SK-N-SH treated with all-trans-retinoic acid at 6 μM for 48 hours (cell line): Measurements from ENCODE around the gene FCRLB.

ENCODE experiments used
- ATAC-seq: fragments of 200-7000 bp; cut with Tn5 transposase; 3 replicates; pipeline ENCODE4 v1.9.1; 2020; ENCODE audit warnings: mild to moderate bottlenecking, moderate library complexity
- ARNTL ChIP-seq: fragments of 450-650 bp; formaldehyde crosslinking; IDR thresholded peaks from 2 replicates; pipeline ENCODE4 v1.5.0; 2020; ENCODE audit warnings: low read depth, mild to moderate bottlenecking, moderate library complexity, borderline replicate concordance
- BACH2 ChIP-seq: fragments of 250-450 bp; sonication (Bioruptor Pico); IDR thresholded peaks from 2 replicates; pipeline ENCODE4 v1.9.0; 2021; ENCODE audit warnings: mild to moderate bottlenecking, borderline replicate concordance
- CSDC2 ChIP-seq: fragments of 250-450 bp; sonication (Bioruptor Pico); IDR thresholded peaks from 2 replicates; pipeline ENCODE4 v1.5.0; 2020; ENCODE audit warnings: mild to moderate bottlenecking, moderate library complexity
- ESRRG ChIP-seq: fragments of 250-450 bp; sonication (Bioruptor Pico); IDR thresholded peaks from 2 replicates; pipeline ENCODE4 v1.6.1; 2021; ENCODE audit warnings: mild to moderate bottlenecking
- GLIS3 ChIP-seq: fragments of 250-450 bp; sonication (Bioruptor Pico); IDR thresholded peaks from 2 replicates; pipeline ENCODE4 v1.5.0; 2020; ENCODE audit warnings: mild to moderate bottlenecking, moderate library complexity
- OSR1 ChIP-seq: fragments of 250-450 bp; sonication (Bioruptor Pico); IDR thresholded peaks from 2 replicates; pipeline ENCODE4 v1.8.0; 2022; ENCODE audit warnings: moderate library complexity, mild to moderate bottlenecking, inconsistent platforms
- PPARA ChIP-seq: fragments of 250-450 bp; sonication (Bioruptor Pico); IDR thresholded peaks from 2 replicates; pipeline ENCODE4 v1.5.0; 2020; ENCODE audit warnings: mild to moderate bottlenecking, borderline replicate concordance
- RARB ChIP-seq: fragments of 250-450 bp; sonication (Bioruptor Pico); IDR thresholded peaks from 2 replicates; pipeline ENCODE4 v1.8.0; 2021; ENCODE audit warnings: mild to moderate bottlenecking, moderate library complexity
- TCF4 ChIP-seq: fragments of 250-450 bp; sonication (Bioruptor Pico); IDR thresholded peaks from 2 replicates; pipeline ENCODE4 v1.8.0; 2021; ENCODE audit warnings: mild to moderate bottlenecking, moderate library complexity, borderline replicate concordance
- TOX ChIP-seq: fragments of 250-450 bp; sonication (Bioruptor Pico); IDR thresholded peaks from 2 replicates; pipeline ENCODE4 v1.8.0; 2021; ENCODE audit warnings: mild to moderate bottlenecking, moderate library complexity, borderline replicate concordance
- ZFP3 ChIP-seq: fragments of 250-450 bp; sonication (Bioruptor Pico); IDR thresholded peaks from 2 replicates; pipeline ENCODE4 v1.5.0; 2020; ENCODE audit warnings: mild to moderate bottlenecking, moderate library complexity
- ZFP30 ChIP-seq: fragments of 450-650 bp; formaldehyde crosslinking; IDR thresholded peaks from 2 replicates; pipeline ENCODE4 v1.5.0; 2022; ENCODE audit warnings: mild to moderate bottlenecking, moderate library complexity
- ZNF565 ChIP-seq: fragments of 450-650 bp; formaldehyde crosslinking; conservative IDR thresholded peaks from 2 replicates; pipeline ENCODE4 v1.5.0; 2020; ENCODE audit warnings: low read depth, mild to moderate bottlenecking, moderate library complexity
- ZNF70 ChIP-seq: fragments of 450-650 bp; formaldehyde crosslinking; IDR thresholded peaks from 2 replicates; pipeline ENCODE4 v1.5.0; 2020; ENCODE audit warnings: mild to moderate bottlenecking, moderate library complexity
- ZNF8 ChIP-seq: fragments of 450-650 bp; formaldehyde crosslinking; IDR thresholded peaks from 2 replicates; pipeline ENCODE4 v1.5.0; 2020; ENCODE audit warnings: mild to moderate bottlenecking, moderate library complexity
- TF ChIP-seq, protein P1 (sequence below): fragments of 250-450 bp; sonication (Bioruptor Pico); IDR thresholded peaks from 2 replicates; pipeline ENCODE4 v1.8.0; 2021; ENCODE audit warnings: low read depth, mild to moderate bottlenecking, moderate library complexity, borderline replicate concordance
- TF ChIP-seq, protein P2 (sequence below): fragments of 250-450 bp; sonication (Bioruptor Pico); IDR thresholded peaks from 2 replicates; pipeline ENCODE4 v1.5.1; 2021; ENCODE audit warnings: mild to moderate bottlenecking, moderate library complexity
- TF ChIP-seq, protein P3 (sequence below): fragments of 250-450 bp; sonication (Bioruptor Pico); IDR thresholded peaks from 2 replicates; pipeline ENCODE4 v1.5.0; 2020; ENCODE audit warnings: mild to moderate bottlenecking, moderate library complexity
- TF ChIP-seq, protein P4 (sequence below): fragments of 250-450 bp; sonication (Bioruptor Pico); IDR thresholded peaks from 2 replicates; pipeline ENCODE4 v1.5.1; 2020; ENCODE audit warnings: low read depth, mild to moderate bottlenecking, moderate library complexity
- TF ChIP-seq, protein P5 (sequence below): fragments of 250-450 bp; sonication (Bioruptor Pico); IDR thresholded peaks from 2 replicates; pipeline ENCODE4 v1.8.0; 2020; ENCODE audit warnings: mild to moderate bottlenecking, moderate library complexity, borderline replicate concordance

FCRLB gene

DNA sequence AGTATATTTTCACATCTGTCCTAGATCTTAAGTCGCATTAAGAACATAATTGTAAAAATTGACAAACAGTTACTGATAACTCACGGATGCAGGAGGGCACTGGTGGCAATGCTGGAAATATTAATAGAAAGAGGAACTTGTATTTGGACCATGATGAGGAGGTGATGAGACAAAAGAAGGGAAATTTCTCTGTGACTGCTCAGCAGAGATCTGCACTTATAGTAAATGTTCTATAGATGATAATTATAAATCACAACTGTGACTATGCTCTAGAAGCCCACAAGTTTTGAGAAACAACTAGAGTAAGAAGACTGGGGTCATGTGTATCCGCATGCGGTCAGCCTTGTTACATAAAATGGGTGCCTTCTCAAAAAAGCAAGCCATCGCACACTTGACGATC, 19.6 kb downstream of the FCRLB start:
- ATAC-seq = no peak
- TF ChIP-seq GLIS3 (CRISPR knock-in tag) = no peak
- TF ChIP-seq, protein P1, sequence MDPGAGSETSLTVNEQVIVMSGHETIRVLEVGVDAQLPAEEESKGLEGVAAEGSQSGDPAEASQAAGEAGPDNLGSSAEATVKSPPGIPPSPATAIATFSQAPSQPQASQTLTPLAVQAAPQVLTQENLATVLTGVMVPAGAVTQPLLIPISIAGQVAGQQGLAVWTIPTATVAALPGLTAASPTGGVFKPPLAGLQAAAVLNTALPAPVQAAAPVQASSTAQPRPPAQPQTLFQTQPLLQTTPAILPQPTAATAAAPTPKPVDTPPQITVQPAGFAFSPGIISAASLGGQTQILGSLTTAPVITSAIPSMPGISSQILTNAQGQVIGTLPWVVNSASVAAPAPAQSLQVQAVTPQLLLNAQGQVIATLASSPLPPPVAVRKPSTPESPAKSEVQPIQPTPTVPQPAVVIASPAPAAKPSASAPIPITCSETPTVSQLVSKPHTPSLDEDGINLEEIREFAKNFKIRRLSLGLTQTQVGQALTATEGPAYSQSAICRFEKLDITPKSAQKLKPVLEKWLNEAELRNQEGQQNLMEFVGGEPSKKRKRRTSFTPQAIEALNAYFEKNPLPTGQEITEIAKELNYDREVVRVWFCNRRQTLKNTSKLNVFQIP (CRISPR knock-in tag) = no peak
- TF ChIP-seq TOX (CRISPR knock-in tag) = no peak
- TF ChIP-seq CSDC2 (CRISPR knock-in tag) = no peak
- TF ChIP-seq ZNF70 = no peak

DNA sequence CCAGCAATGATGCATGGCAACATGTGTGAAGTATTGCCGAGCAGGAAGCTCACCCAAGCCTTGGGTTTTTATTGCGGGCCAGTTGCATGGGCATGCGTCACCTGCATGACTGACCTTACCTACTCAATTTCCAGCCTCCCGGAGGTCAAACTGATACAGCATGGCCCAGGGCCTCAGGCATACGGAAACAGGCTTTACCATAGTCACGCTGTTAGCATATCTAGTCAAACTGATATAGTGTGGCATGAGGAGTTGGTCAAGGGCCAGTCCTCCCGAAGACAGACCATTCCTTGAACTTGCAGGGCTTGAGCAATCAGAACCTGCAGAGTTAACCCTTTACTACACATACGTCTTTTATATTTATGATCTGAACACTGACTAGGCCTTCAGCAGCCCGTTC, 21.9 kb downstream of the FCRLB start:
- ATAC-seq = no peak
- TF ChIP-seq ZFP30 (CRISPR knock-in tag) (no peak), OSR1 (CRISPR knock-in tag) (no peak), TCF4 (CRISPR knock-in tag) (no peak), CSDC2 (CRISPR knock-in tag) (no peak), ESRRG (CRISPR knock-in tag) (no peak), ZFP3 (CRISPR knock-in tag) (no peak), GLIS3 (CRISPR knock-in tag) (no peak), ARNTL (CRISPR knock-in tag) (no peak), RARB (CRISPR knock-in tag) (no peak), TOX (CRISPR knock-in tag) (no peak), ZNF70 (no peak), PPARA (CRISPR knock-in tag) (no peak), ZNF565 (no peak)
- TF ChIP-seq, protein P1 (CRISPR knock-in tag) = no peak
- TF ChIP-seq, protein P2, sequence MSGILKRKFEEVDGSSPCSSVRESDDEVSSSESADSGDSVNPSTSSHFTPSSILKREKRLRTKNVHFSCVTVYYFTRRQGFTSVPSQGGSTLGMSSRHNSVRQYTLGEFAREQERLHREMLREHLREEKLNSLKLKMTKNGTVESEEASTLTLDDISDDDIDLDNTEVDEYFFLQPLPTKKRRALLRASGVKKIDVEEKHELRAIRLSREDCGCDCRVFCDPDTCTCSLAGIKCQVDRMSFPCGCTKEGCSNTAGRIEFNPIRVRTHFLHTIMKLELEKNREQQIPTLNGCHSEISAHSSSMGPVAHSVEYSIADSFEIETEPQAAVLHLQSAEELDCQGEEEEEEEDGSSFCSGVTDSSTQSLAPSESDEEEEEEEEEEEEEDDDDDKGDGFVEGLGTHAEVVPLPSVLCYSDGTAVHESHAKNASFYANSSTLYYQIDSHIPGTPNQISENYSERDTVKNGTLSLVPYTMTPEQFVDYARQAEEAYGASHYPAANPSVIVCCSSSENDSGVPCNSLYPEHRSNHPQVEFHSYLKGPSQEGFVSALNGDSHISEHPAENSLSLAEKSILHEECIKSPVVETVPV (CRISPR knock-in tag) = no peak

DNA sequence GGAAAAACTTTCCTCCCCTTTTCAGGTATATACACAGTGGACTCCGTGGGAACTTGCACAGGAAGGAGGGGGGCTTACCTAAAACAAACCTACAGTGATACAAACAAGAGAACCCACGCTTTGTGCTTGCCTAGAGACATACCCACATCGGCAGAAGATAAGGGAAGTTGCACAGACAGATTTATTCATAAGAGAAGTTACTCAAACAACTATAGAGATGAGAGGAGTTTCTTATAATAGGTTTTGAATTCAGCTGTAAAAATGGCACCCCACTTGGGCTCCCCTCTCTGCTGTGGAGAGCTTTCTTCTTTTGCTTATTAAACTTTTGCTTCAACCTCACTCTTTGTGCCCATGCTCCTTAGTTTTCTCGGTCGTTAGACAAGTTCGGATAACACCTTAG, 26.5 kb downstream of the FCRLB start:
- TF ChIP-seq ZNF8 (CRISPR knock-in tag) (no peak), ARNTL (CRISPR knock-in tag) (no peak), ZFP30 (CRISPR knock-in tag) (no peak), ZNF565 (no peak), TOX (CRISPR knock-in tag) (no peak), BACH2 (no peak), ZNF70 (no peak), TCF4 (CRISPR knock-in tag) (no peak), ZFP3 (CRISPR knock-in tag) (no peak), GLIS3 (CRISPR knock-in tag) (no peak), ESRRG (CRISPR knock-in tag) (no peak), PPARA (CRISPR knock-in tag) (no peak)
- TF ChIP-seq, protein P3, sequence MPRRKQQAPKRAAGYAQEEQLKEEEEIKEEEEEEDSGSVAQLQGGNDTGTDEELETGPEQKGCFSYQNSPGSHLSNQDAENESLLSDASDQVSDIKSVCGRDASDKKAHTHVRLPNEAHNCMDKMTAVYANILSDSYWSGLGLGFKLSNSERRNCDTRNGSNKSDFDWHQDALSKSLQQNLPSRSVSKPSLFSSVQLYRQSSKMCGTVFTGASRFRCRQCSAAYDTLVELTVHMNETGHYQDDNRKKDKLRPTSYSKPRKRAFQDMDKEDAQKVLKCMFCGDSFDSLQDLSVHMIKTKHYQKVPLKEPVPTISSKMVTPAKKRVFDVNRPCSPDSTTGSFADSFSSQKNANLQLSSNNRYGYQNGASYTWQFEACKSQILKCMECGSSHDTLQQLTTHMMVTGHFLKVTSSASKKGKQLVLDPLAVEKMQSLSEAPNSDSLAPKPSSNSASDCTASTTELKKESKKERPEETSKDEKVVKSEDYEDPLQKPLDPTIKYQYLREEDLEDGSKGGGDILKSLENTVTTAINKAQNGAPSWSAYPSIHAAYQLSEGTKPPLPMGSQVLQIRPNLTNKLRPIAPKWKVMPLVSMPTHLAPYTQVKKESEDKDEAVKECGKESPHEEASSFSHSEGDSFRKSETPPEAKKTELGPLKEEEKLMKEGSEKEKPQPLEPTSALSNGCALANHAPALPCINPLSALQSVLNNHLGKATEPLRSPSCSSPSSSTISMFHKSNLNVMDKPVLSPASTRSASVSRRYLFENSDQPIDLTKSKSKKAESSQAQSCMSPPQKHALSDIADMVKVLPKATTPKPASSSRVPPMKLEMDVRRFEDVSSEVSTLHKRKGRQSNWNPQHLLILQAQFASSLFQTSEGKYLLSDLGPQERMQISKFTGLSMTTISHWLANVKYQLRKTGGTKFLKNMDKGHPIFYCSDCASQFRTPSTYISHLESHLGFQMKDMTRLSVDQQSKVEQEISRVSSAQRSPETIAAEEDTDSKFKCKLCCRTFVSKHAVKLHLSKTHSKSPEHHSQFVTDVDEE = no peak
- TF ChIP-seq, protein P4, sequence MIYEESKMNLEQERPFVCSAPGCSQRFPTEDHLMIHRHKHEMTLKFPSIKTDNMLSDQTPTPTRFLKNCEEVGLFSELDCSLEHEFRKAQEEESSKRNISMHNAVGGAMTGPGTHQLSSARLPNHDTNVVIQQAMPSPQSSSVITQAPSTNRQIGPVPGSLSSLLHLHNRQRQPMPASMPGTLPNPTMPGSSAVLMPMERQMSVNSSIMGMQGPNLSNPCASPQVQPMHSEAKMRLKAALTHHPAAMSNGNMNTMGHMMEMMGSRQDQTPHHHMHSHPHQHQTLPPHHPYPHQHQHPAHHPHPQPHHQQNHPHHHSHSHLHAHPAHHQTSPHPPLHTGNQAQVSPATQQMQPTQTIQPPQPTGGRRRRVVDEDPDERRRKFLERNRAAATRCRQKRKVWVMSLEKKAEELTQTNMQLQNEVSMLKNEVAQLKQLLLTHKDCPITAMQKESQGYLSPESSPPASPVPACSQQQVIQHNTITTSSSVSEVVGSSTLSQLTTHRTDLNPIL (CRISPR knock-in tag) = no peak
- TF ChIP-seq, protein P5, sequence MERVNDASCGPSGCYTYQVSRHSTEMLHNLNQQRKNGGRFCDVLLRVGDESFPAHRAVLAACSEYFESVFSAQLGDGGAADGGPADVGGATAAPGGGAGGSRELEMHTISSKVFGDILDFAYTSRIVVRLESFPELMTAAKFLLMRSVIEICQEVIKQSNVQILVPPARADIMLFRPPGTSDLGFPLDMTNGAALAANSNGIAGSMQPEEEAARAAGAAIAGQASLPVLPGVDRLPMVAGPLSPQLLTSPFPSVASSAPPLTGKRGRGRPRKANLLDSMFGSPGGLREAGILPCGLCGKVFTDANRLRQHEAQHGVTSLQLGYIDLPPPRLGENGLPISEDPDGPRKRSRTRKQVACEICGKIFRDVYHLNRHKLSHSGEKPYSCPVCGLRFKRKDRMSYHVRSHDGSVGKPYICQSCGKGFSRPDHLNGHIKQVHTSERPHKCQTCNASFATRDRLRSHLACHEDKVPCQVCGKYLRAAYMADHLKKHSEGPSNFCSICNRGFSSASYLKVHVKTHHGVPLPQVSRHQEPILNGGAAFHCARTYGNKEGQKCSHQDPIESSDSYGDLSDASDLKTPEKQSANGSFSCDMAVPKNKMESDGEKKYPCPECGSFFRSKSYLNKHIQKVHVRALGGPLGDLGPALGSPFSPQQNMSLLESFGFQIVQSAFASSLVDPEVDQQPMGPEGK (CRISPR knock-in tag) = no peak
- TF ChIP-seq, protein P1 (CRISPR knock-in tag) = no peak
- TF ChIP-seq, all 23 proteins: peak for 0
- ATAC-seq = no peak
